ENCODE results near the gene ZNF471. TPM values are rescaled to one million over a fixed set of nuclear protein-coding genes. Genes with fewer than 3 reads are reported as not detected.
A peak's percentile ranks its signal among the peaks of the same experiment; 100 is the strongest.

ZNF471 gene
- total and polyA plus RNA-seq, 2 of the 13 experiments (the other 11 are each of a cell fraction or from before 2014, with no cell fraction given) = not detected

DNA sequence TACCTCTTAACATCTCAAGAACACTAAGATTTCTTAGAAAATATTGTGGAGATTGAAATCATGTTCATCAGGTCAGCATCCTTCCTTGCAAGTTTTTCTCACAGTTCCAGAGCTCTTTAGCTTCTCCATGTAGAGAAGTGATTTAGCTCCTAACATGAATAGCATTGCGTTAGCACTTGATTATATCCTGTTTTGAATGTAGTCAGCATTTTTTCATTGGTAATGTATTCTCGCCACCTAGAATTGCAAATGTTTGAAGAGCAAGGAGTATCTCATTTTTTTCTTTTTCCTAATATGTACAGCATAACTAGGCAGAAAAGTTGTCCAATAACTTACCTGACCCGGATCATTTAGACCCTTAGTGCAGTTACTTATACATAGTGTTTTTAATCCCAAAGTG lies 66.3 kb downstream of the ZNF471 start:
- Histone ChIP-seq H3K27ac (ENCODE audit: extremely low read length, insufficient read depth, low read length) (no peak overlapping the region), H3K79me2 (ENCODE audit: insufficient read depth, low read length) (no peaks in the 10 kb centered on the region), H3K27me3 (ENCODE audit: control insufficient read depth in 1 of 2, insufficient read depth in 2 of 2, low read length in 2 of 2) (no peaks in the 10 kb centered on the region; a peak in 1 of 5 replicates), H3K9me3 (ENCODE audit: low read length) (peaks cover 89% of the 10 kb centered on the region), H3K4me1 (ENCODE audit: insufficient read depth, low read length) (no peaks in the 10 kb centered on the region), H2AFZ (ENCODE audit: low read length) (no peak overlapping the region), H3K9ac (ENCODE audit: insufficient read depth, low read depth, low read length) (no peak overlapping the region), H3K4me2 (ENCODE audit: low read depth, low read length) (no peak overlapping the region), H4K20me1 (ENCODE audit: insufficient read depth, low read length) (no peaks in the 10 kb centered on the region), H3K36me3 (replicated peaks in 1 of 2; ENCODE audit: control insufficient read depth in 1 of 2, insufficient read depth in 2 of 2, low read length in 2 of 2) (no peaks in the 10 kb centered on the region), H3K4me3 (replicated peaks in 1 of 3; ENCODE audit: insufficient read depth in 1 of 3, low read depth in 2 of 3, low read length in 3 of 3) (no peak overlapping the region)
- DNase-seq (ENCODE audit: low spot score) = no peak
- 25% methylated on average over 3 of the region's 3 CpGs for WGBS (ENCODE audit: low lambda C conversion rate)
- intact Hi-C loops (cut with micrococcal nuclease; ENCODE audit: unreplicated experiment) (no loop called here), in situ Hi-C loops (cut with HindIII; ENCODE audit: extremely low pct_ligation_motif_present, low pct_unique_long_range_greater_than_20kb) (no loop called here)
- ChIA-PET POLR2A (no interaction called here), CTCF (ENCODE audit: low intra/inter-chr PET ratio, low total read pairs) (no interaction called here)
- BruUV-seq (replicated peaks) = no TSS peak
- peak; percentile 54; the same call in 1 of the 2 replicates for TF ChIP-seq MAFF (IDR thresholded peaks at IDR 0.05; ENCODE audit: low read depth, low read length)
- peak; percentile 37 to 49; a peak in 2 of 4 replicates for TF ChIP-seq MAFK (conservative IDR thresholded peaks at IDR 0.05 in 1 of 2, IDR thresholded peaks at IDR 0.05 in 1 of 2; ENCODE audit: low read length in 2 of 2)
- no peak for TF ChIP-seq ZNF451 (CRISPR knock-in tag; IDR thresholded peaks at IDR 0.05)
- no peak for TF ChIP-seq TRAFD1 (CRISPR knock-in tag; IDR thresholded peaks at IDR 0.05; ENCODE audit: borderline replicate concordance)
- TF ChIP-seq KLF16 (CRISPR knock-in tag; IDR thresholded peaks at IDR 0.05) = no peak
- no peak for ATAC-seq
- no peak for FAIRE-seq

Data from HepG2 (cell line).